ENCODE data around the gene ZNF428.
"Not testable (repeated sequence)": the region's sequence is repeated elsewhere in the genome, so short reads cannot be mapped to it uniquely, and the experiment has no call there.

ZNF428 gene

GRCh38 chr19:43639519-43640423, 20.3 kb upstream of the ZNF428 start, which contains the start of gene CADM4:
CADM4 (minus strand) TSS chr19:43639850; CDS start chr19:43639790, 60 bp downstream.
- DNase-seq = no peak

GRCh38 chr19:43638995-43639518, 19.6 kb upstream of the ZNF428 start:
- DNase-seq = no peak

GRCh38 chr19:43638214-43638994, 19.0 kb upstream of the ZNF428 start:
- DNase-seq = no peak

DNA sequence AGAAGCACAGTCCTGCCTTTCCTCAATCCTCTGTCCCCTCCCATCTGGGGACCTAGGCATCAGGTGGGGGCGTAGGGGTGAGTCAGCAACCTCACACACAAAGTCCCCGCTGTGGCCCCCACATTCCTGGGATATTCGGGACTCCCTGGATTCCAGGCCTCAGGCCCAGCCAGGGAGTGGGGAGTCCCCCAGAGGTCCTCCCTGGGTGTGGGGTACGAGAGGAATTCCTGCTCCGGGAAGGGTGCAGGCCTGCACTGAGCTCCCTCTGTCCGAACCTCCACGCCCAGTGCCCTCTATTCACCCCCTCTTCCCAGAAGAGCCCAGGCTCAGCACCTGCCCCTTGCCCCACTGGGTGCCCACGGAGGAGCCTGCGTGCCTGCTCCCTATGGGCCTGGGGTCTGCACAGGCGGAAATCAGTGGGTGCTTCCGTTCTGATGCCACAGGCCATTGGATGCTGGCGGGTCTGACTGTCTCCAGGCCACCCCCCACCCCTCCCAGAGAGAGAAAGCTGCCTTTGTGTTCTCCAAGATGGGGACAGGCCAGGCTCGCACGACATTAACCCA, 16.8 kb upstream of the ZNF428 start:
- no peak for DNase-seq

DNA sequence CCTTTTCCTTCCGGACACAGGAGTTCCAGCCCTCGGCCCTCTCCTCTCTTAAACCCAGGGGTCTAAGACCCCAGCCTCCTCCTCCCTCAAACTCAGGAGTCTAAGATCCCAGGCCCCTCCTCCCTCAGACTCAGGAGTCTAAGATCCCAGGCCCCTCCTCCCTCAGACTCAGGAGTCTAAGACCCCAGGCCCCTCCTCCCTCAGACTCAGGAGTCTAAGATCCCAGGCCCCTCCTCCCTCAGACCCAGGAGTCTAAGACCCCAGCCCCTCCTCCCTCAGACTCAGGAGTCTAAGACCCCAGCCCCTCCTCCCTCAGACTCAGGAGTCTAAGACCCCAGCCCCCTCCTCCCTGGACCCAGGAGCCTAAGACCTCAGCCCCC, 16.1 kb upstream of the ZNF428 start:
- not testable (repeated sequence) for DNase-seq

GRCh38 chr19:43634872-43635560, 15.6 kb upstream of the ZNF428 start:
- no peak for DNase-seq

DNA sequence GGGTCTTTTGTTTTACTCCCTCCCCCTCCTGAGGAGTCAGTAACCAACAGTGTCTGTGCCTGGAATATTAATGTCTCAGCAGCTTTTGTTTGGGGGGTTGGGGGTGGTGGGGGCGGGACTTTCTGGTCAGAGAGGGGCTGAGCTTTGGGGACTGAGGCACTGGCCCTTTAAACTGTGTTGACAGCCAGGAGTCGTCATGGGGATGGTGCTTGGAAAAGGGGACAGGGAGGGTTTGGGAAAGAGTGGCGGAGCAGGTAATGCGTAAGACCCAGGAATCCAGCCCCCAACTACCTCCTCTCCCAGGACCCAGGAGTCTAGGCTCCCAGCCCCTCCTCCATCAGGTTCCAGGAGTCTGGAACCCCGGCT, 15.1 kb upstream of the ZNF428 start:
- no peak for DNase-seq

DNA sequence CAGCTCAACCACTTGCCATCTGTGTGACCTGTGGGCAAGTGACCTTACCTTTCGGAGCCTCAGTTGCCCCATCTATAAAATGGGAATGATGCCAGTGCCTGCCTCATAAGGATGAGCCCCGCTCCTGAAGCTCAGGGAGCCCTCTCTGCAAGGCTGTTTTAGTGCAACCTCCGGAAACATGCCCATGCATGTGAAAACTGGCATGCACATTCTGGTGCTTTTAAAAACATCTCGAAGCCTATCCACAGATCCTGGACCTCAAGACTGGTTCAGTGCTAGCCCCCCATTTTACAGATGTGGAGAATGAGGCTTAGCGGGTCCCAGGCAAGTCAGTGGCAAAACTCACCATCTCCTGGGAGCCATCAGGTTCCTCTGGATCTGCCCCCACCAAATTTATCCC, 14.6 kb upstream of the ZNF428 start:
- DNase-seq = no peak

- no peak for DNase-seq
Observed at GRCh38 chr19:43633520-43633919, 14.1 kb upstream of the ZNF428 start.

DNA sequence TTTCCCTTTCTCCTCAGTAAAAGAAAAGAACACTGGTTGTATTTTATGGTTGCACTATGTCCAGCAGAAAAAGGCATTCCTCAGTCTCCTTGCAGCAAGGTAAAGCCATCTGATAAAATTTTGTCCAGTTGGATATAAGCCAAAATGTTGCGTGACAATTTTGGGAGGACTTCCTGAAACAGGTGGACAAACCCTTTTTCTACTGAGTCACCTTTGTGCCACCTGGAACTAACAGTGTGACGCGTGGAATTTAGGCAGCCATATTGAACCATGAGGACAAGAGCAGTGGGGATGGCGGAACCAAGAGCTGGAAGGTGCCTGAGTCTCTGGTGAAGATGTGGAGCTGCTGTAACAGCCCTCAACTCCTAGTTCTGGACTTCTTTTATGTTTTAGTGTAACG, 12.1 kb upstream of the ZNF428 start:
- no peak for DNase-seq

- DNase-seq = no peak
Observed at GRCh38 chr19:43628646-43629326, 9.4 kb upstream of the ZNF428 start.

DNA sequence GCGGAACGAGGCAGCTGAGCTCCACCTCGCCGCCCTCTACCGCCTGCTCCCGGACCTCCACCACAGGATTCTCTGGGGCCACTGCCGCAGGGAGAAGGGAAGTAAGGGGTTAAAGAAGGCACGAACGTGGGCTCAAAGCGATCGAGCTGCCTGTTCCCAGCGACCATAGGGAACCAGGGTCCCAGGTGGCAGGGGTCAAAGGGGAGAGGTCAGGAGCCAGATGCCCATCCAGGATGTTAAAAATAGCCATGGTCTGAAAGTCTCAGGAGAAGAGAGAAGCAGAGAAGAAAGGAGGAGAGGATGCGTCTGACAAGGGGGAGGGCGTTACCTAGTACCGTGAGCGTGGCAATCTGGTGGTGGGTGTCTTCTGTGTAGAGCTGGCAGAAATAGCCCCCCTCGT, 7.4 kb upstream of the ZNF428 start:
- no peak for DNase-seq

- DNase-seq = no peak
Observed at GRCh38 chr19:43625918-43626579, 6.6 kb upstream of the ZNF428 start.

- DNase-seq = no peak
Observed at GRCh38 chr19:43624933-43625332, 5.5 kb upstream of the ZNF428 start.

GRCh38 chr19:43623889-43624670, 4.7 kb upstream of the ZNF428 start:
- DNase-seq = no peak

GRCh38 chr19:43622956-43623355, 3.5 kb upstream of the ZNF428 start:
- DNase-seq = no peak

- DNase-seq = no peak
Observed at GRCh38 chr19:43622070-43622469, 2.6 kb upstream of the ZNF428 start.

DNA sequence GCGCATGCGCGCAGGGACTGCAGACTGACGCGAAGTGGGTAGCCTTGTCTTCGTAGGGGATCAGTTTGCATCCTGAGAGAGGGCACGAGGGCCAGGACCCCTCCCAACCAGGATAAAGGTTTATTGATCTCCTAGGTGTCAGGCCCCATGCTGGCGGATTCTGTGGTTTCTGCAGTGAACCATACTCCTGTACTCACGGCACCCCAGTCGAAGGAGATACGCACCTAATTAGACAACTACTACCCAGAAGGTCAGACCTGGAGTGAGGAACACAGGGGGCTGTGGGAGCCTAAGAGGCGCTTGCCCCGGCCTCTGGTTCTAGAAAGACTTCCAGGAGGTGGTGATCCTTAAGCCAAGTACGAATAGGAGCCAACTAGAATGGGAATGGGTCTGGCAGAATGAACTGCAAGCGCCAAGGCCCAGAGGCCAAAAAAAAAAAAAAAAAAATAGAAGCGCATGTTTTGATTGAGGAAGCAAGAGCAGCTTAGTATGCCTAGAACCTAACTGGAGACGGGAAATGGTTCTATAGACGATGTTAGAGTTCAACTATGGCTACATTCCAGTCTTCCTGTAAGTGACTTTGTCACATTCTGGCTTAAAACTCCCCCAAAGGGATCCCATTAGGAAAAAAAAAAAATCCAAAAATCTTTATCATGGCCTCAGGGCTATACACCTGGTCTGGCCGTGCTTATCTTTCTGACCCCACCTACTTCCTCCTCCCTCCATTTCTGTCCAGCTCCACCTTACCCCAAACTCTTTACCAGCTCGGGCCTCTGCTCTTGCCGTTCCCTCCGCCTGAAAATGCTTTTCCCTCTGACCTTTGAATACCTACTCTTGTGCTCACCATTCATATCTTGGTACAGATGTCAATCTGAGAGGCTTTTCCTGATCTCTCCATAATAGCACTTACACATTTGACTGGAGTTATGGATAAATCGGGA, 902 bp upstream of the ZNF428 start:
- no peak for DNase-seq

DNA sequence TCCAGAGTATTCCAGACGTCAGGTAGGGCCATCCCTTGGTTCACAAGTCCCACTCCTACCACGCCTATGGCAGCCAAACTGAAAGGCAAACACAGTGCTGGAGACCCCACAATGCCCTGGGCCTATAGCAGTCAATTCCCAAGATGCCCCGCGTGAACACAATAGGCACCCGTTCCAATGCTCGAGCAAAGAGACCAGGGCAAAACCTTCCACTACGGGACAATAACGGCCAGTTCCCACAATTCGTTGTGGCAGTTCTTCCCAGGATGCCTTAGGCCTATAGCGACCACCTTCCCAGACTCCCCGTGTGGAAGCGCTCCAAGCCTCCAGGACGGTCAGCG, 538 bp downstream of the ZNF428 start:
- DNase-seq = peak; percentile 75

GRCh38 chr19:43616954-43617353, 2.5 kb downstream of the ZNF428 start:
- no peak for DNase-seq

Data from NCI-H510A treated with DMSO at 0.1 percent for 48 hours (cell line).